ENCODE results near the gene BCL3. TPM values are rescaled to one million over a fixed set of nuclear protein-coding genes. Genes with fewer than 3 reads are reported as not detected.
"Not testable (repeated sequence)": the region's sequence is repeated elsewhere in the genome, so short reads cannot be mapped to it uniquely, and the experiment has no call there.

BCL3 gene
- total and polyA plus RNA-seq, 2 of the 4 experiments (the other 2 are of a cell fraction), result 1.6 to 26.0 TPM

GRCh38 chr19:44708940-44709339, 39.6 kb upstream of the BCL3 start:
- dilution Hi-C loops (cut with HindIII; ENCODE audit: low sequenced_read_pairs, unreplicated experiment), result no loop called here
- in situ Hi-C loops (cut with MboI; ENCODE audit: low sequenced_read_pairs), result no loop called here
- ATAC-seq (ENCODE audit: low read depth), result no peak
- H3K56ac ChIP-seq (ENCODE audit: extremely low read depth, insufficient read depth, low read length), result no peak overlapping the region
- H2BK15ac ChIP-seq (ENCODE audit: low read depth, low read length), result no peak overlapping the region
- H3K18ac ChIP-seq (ENCODE audit: low read depth, low read length), result no peak overlapping the region
- H2AK5ac ChIP-seq (ENCODE audit: low read depth, low read length), result no peak overlapping the region
- intact Hi-C loops (cut with micrococcal nuclease), result no loop called here
- H3K27ac ChIP-seq (ENCODE audit: insufficient read depth, low read length), result no peak overlapping the region
- H2BK5ac ChIP-seq (ENCODE audit: low read depth, low read length, poor library complexity, severe bottlenecking), result no peak overlapping the region
- H3K36me3 ChIP-seq (ENCODE audit: control insufficient read depth, insufficient read depth, low read length), result no peaks in the 10 kb centered on the region
- no peak overlapping the region for H3K14ac ChIP-seq (replicated peaks; ENCODE audit: low read depth, low read length)
- no peak overlapping the region for H2BK20ac ChIP-seq (ENCODE audit: low read depth, low read length)
- H4K5ac ChIP-seq (ENCODE audit: low read depth, low read length), result no peak overlapping the region
- no peak overlapping the region for H3K4ac ChIP-seq (ENCODE audit: low read depth, low read length)
- no peak for DNase-seq
- no peak overlapping the region for H3K4me3 ChIP-seq (ENCODE audit: insufficient read depth, low read depth, low read length)
- no peaks in the 10 kb centered on the region for H3K9me3 ChIP-seq (ENCODE audit: control insufficient read depth, insufficient read depth, low read length)
- no TSS peak for BruUV-seq (replicated peaks)
- WGBS, 2 experiments (ENCODE audit: extremely low coverage in 2 of 2, insufficient read length in 1 of 2), result 67% methylated on average over 3 of the region's 5 CpGs; no CpG with 5 or more reads in 1 of the 2 experiments
- no peak overlapping the region for H4K8ac ChIP-seq (ENCODE audit: low read depth in 2 of 2, low read length in 2 of 2)
- CTCF ChIA-PET, result interaction anchor here (0.7 kb wide), 1 partner anchor 28 kb away, joined by 3 read pairs; no protein-coding TSS in a partner anchor
- TF ChIP-seq RAD21 (IDR thresholded peaks at IDR 0.05; ENCODE audit: low read length) (no peak), MAZ (IDR thresholded peaks at IDR 0.05; ENCODE audit: borderline replicate concordance, low read depth, low read length) (no peak), USF2 (IDR thresholded peaks at IDR 0.05; ENCODE audit: low read depth, low read length) (no peak), CEBPB (IDR thresholded peaks at IDR 0.05; ENCODE audit: low read depth, low read length) (no peak), MAFK (IDR thresholded peaks at IDR 0.05; ENCODE audit: low read depth, low read length) (no peak), MXI1 (IDR thresholded peaks at IDR 0.05; ENCODE audit: borderline replicate concordance, low read depth, low read length) (no peak)
- H3K23ac ChIP-seq (ENCODE audit: low read depth, low read length), result no peak overlapping the region
- no peak overlapping the region for H2AFZ ChIP-seq (replicated peaks; ENCODE audit: low read length, poor library complexity)
- no peaks in the 10 kb centered on the region for H3K4me1 ChIP-seq (ENCODE audit: control insufficient read depth, insufficient read depth, low read length)
- no peak overlapping the region for H2AK9ac ChIP-seq (replicated peaks; ENCODE audit: low read depth, low read length, poor library complexity)
- POLR2A ChIA-PET (ENCODE audit: unreplicated experiment), result no interaction called here
- no peak overlapping the region for H2BK120ac ChIP-seq (ENCODE audit: low read depth, low read length)
- no peak overlapping the region for H3K9ac ChIP-seq (ENCODE audit: low read depth, low read length)
- no peak overlapping the region for H3K4me2 ChIP-seq (ENCODE audit: low read depth, low read length)
- no peaks in the 10 kb centered on the region for H4K20me1 ChIP-seq (ENCODE audit: insufficient read depth, low read length)
- no peaks in the 10 kb centered on the region for H3K79me1 ChIP-seq (ENCODE audit: low read depth in 1 of 2, low read length in 2 of 2)
- peaks cover 12% of the 10 kb centered on the region for H3K27me3 ChIP-seq (ENCODE audit: control insufficient read depth, insufficient read depth, low read length)
- H4K91ac ChIP-seq (ENCODE audit: insufficient read depth, low read depth, low read length), result no peak overlapping the region
- H3K9me1 ChIP-seq (ENCODE audit: insufficient read depth, low read length), result no peaks in the 10 kb centered on the region

- H3K14ac ChIP-seq (replicated peaks; ENCODE audit: low read depth, low read length); H4K91ac ChIP-seq (ENCODE audit: insufficient read depth, low read depth, low read length); H3K4me3 ChIP-seq (ENCODE audit: insufficient read depth, low read depth, low read length); H3K36me3 ChIP-seq (ENCODE audit: control insufficient read depth, insufficient read depth, low read length); in situ Hi-C loops (cut with MboI; ENCODE audit: low sequenced_read_pairs); H3K23ac ChIP-seq (ENCODE audit: low read depth, low read length); H2AK5ac ChIP-seq (ENCODE audit: low read depth, low read length); dilution Hi-C loops (cut with HindIII; ENCODE audit: low sequenced_read_pairs, unreplicated experiment); H3K56ac ChIP-seq (ENCODE audit: extremely low read depth, insufficient read depth, low read length); H2AFZ ChIP-seq (replicated peaks; ENCODE audit: low read length, poor library complexity); H2BK120ac ChIP-seq (ENCODE audit: low read depth, low read length); H3K4me1 ChIP-seq (ENCODE audit: control insufficient read depth, insufficient read depth, low read length); H3K9me1 ChIP-seq (ENCODE audit: insufficient read depth, low read length); H3K18ac ChIP-seq (ENCODE audit: low read depth, low read length); H2BK20ac ChIP-seq (ENCODE audit: low read depth, low read length); ATAC-seq (ENCODE audit: low read depth); H4K8ac ChIP-seq (ENCODE audit: low read depth in 2 of 2, low read length in 2 of 2); H4K5ac ChIP-seq (ENCODE audit: low read depth, low read length); H2BK5ac ChIP-seq (ENCODE audit: low read depth, low read length, poor library complexity, severe bottlenecking); H3K4ac ChIP-seq (ENCODE audit: low read depth, low read length); H3K79me1 ChIP-seq (ENCODE audit: low read depth in 1 of 2, low read length in 2 of 2); POLR2A ChIA-PET (ENCODE audit: unreplicated experiment); H3K9ac ChIP-seq (ENCODE audit: low read depth, low read length); H3K27ac ChIP-seq (ENCODE audit: insufficient read depth, low read length); intact Hi-C loops (cut with micrococcal nuclease); H2AK9ac ChIP-seq (replicated peaks; ENCODE audit: low read depth, low read length, poor library complexity); H3K4me2 ChIP-seq (ENCODE audit: low read depth, low read length); H2BK15ac ChIP-seq (ENCODE audit: low read depth, low read length); BruUV-seq (replicated peaks); DNase-seq; H3K9me3 ChIP-seq (ENCODE audit: control insufficient read depth, insufficient read depth, low read length); H4K20me1 ChIP-seq (ENCODE audit: insufficient read depth, low read length): not testable (repeated sequence)
- CTCF ChIA-PET, result interaction anchor here (0.7 kb wide), 1 partner anchor 27 kb away, joined by 3 read pairs; no protein-coding TSS in a partner anchor
- H3K27me3 ChIP-seq (ENCODE audit: control insufficient read depth, insufficient read depth, low read length), result peaks cover 12% of the 10 kb centered on the region
- no CpG with 5 or more reads among the region's 4 CpGs for WGBS, 2 experiments (ENCODE audit: extremely low coverage in 2 of 2, insufficient read length in 1 of 2)
Measured at GRCh38 chr19:44709434-44710266, 38.9 kb upstream of the BCL3 start.
